Measurements from ENCODE around the gene RTP5.
"Not testable (repeated sequence)": the region's sequence is repeated elsewhere in the genome, so short reads cannot be mapped to it uniquely, and the experiment has no call there.

RTP5 gene

GRCh38 chr2:241902357-241902991 lies 32.9 kb downstream of the RTP5 start:
- DNase-seq: no peak

- no peak for DNase-seq
These were observed 33.8 kb downstream of the RTP5 start for GRCh38 chr2:241903121-241904010.

- DNase-seq: no peak
These were observed 34.6 kb downstream of the RTP5 start for GRCh38 chr2:241904011-241904718.

GRCh38 chr2:241904791-241905710 lies 35.5 kb downstream of the RTP5 start:
- no peak for DNase-seq

- no peak for DNase-seq
These were observed 36.3 kb downstream of the RTP5 start for GRCh38 chr2:241905716-241906377.

GRCh38 chr2:241906378-241906770 lies 36.8 kb downstream of the RTP5 start:
- not testable (repeated sequence) for DNase-seq

- DNase-seq: no peak
These were observed 37.5 kb downstream of the RTP5 start for GRCh38 chr2:241906826-241907570.

GRCh38 chr2:241907831-241908230 lies 38.3 kb downstream of the RTP5 start:
- not testable (repeated sequence) for DNase-seq

- DNase-seq: no peak
These were observed 39.3 kb downstream of the RTP5 start for GRCh38 chr2:241908686-241909420.

- no peak for DNase-seq
These were observed 40.2 kb downstream of the RTP5 start for GRCh38 chr2:241909769-241910168.

GRCh38 chr2:241910604-241911520 lies 41.3 kb downstream of the RTP5 start:
- no peak for DNase-seq

GRCh38 chr2:241911551-241911950 lies 42.0 kb downstream of the RTP5 start:
- DNase-seq: no peak

- no peak for DNase-seq
These were observed 42.6 kb downstream of the RTP5 start for GRCh38 chr2:241912021-241912555.

- DNase-seq: no peak
These were observed 44.2 kb downstream of the RTP5 start for GRCh38 chr2:241913703-241914102.

- no peak for DNase-seq
These were observed 45.0 kb downstream of the RTP5 start for GRCh38 chr2:241914542-241914941.

GRCh38 chr2:241921631-241922030 lies 52.1 kb downstream of the RTP5 start:
- not testable (repeated sequence) for DNase-seq

GRCh38 chr2:241922411-241922810 lies 52.9 kb downstream of the RTP5 start:
- no peak for DNase-seq

- DNase-seq: not testable (repeated sequence)
These were observed 53.5 kb downstream of the RTP5 start for GRCh38 chr2:241922816-241923601.
